Stimulated activated CD4-positive, alpha-beta T cell treated with anti-CD3 and anti-CD28 coated beads, Interleukin-4, amount 100 ng/mL, for 4 hours (primary cell): ENCODE data around the gene DCBLD2.

ENCODE experiments used
- DNase-seq, 2 experiments: peaks; one replicate each; pipeline ENCODE4 v3.0.0-alpha.2; 2020

DCBLD2 gene

DNA sequence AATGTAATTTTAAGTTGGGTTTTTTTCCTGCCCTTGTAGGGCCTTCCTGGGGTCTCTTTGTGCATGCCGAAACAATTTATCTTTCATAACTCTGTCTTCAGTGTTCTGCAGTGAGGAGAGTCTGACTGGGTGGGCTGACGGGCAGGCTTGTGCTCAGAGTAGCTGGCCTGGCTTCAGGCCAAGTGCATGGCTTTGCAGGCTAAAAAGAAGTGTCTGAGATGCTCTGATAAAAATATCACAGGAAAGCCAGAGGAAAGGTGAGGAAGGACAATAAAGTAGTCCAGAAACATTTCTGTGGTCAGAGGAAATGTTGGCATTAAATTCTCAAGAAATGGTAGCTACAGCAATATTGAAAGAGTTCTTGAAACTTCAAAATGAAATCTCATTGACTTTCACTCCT is 112.8 kb downstream of the DCBLD2 start:
- DNase-seq: no peak

DNA sequence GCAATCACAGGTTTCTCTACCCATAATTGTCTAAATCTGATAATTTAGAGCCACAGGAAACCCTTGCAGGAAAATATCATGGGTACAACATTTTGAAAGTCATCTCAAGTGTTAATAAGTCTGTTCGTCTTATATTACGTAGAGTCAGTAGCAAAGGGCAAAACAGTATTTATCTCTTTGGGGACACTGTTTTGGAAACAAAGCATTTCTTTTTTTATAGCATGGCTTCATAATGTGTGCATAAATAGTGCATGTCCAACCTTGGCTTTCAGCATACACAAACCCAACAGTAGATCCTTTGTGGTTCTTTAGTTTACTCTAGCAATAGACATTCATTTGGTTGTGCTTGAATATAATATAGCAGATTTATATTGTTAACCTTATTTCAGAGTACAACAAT is 114.3 kb downstream of the DCBLD2 start:
- DNase-seq: no peak

DNA sequence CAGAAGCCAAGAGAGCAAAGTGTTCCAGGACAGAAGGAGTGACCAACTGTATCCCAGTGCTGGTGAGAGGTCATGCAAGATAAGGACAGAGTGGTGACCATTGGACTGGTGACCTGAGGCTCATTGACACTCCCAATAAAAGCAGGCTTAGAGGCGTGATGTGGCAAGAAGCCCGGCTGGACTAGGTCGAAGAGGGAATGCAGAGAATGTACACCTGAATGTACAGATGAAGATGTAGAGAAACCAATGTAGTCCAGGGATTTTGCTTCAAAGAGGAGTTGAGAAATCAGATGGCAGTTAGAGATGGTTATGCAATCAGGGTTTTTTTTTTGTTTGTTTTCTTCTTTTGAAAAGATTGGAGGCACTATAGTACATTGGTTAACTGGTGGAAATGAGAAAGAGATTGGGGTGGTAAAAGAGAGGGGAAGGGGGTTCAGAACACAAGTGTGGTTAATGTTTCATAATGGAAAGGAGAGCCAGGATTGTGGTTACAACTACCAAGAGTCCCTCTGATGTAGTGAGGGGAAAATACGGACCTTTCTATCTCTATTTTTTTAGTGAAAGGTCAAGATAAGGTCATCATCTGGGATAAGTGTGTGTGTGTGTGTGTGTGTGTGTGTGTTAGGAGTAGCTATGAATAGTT is 115.0 kb downstream of the DCBLD2 start:
- DNase-seq: no peak

DNA sequence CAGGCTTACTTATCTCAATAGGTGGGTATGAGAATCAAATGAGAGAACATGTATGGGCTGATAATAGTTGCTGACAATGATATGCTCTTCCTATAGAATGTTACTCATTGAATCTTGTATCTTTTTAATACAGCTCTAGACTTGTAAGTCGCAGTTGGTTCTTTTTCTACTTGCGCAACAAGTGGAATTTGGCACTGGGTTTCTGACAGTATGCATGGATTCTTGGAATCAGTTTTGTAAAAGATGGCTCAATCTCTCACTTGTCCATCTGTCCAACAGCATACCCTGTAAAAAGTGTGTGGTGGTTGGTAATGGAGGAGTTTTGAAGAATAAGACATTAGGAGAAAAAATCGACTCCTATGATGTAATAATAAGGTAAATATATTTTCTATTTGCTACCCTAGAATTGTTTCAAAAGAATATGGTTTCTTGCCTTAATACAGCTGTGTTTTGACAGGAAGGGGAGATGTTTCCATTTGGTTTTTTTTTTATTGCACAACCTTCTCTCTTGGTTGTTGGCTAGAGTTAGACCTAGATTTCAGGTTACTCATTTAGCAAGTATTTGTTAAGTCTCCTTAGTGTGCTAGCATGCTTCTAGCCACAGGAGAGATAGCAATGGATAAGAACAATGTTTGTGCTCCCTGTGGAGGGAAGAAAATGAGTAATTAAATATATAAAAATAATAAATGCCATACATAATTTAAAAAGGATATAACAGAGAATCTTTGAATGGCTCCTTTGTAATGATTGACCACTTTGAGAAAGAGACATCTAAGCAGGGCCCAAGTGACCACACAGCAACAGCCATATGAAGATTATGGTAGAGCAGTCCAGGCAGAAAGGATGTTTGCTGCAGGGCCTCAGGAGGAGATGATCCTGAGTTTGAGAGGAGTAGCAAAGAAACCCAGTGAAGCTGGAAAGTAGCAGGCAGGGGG is 116.6 kb downstream of the DCBLD2 start:
- no peak for DNase-seq

DNA sequence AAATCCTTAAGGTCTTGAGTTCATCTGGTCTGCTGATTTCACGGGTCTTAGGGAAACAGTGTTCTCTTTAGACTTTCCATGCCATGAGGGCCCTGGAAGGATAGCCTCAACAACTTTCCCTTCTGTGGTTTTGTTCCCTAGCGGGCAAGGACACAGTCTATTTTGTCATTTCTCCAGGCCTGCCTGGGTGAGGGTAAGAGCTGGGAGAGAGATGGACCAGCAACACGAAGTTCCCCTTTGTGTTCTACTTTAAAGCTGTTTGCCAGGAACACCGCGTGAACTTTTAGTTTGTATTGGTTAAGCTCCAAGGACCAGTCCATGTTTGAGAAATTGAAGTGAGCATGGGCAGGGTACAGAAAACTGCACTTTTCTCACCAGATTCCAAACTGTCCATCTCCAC is 117.5 kb downstream of the DCBLD2 start:
- no peak for DNase-seq

DNA sequence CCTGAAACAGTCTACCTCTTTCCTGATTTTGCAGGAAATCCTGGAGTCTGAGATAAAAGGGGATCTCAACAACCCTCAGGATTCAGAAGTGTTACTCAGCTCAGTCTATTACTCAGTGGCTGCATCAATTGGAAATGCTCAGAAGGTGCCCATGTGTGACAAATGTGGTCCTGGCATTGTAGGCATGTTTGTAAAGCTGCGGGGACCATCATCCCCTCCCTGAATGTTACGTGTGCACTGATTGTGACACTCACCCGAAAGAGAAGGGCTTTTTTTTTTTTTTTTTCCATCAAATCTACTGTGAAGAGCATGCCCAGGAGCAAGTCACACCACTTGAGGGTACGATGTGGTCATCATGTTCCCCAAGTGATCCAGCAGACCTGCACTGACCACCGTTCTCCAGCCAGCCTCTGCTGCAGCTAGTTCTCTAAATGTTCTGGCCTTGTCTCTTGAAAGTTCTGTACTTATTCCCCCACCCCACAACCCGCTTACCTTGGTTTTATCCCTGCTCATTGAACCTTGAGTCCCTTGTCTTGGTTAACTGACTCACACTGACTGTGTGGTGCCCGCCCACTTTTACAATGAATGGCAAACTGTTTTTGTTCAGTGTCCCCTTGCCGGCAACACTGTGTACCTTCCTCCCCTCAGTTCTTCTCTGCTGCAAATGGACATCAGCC is 118.5 kb downstream of the DCBLD2 start:
- DNase-seq: no peak

DNA sequence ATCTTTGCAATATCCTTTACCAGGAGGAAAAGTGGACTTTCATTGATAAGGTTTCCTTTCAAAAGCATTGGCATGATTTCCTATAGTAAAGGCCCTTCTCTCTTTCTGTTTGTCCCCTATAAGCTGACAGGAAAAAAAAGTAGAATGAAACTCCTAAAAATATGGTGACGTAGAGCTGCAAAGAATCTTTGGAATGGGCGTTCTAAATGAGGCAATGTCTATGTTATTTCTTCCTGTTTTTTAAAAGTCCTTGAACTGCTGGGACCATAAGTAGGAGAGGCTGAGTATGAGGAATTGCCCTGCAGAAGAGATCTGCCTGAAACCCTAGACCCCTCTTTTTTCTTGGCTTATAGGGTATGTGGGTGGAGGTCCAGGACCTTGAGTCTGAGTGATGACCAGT is 121.2 kb downstream of the DCBLD2 start:
- DNase-seq: no peak

DNA sequence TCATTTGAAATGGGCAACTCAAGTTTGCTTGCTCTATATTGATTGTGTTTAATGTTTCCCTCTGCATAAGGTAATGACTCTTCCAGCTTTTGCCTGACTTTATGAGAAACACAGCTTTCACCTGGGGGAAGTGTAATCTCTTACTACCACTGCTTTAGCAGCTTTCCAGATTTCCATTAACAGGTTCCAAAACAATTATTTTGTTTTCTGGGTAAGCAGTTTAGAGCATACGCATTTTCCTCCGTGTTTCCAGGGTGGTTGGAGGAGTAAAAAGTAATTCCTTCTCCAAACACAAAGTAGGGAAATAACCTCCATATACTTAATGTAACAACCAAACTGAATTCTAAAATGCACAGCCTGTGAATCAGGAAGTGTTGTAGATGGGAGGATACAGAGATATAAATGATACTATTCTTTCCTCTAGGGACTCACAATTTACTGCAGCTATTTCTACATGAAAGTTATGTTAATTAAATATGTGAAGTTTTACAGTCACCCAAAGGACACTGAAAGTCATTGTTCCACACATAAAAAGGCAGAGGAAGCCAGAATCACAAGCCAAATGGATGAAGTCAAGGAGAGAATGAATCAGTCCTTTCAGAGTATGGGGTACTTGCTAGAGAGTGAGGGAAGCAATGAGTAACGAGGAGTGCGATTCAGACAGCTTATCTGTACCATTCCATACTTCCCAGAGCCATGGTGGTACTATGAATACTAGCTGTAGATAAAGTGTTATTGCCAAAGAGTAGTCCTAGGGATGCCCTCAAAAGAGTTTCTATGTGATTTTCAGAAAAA is 121.8 kb downstream of the DCBLD2 start:
- no peak for DNase-seq

DNA sequence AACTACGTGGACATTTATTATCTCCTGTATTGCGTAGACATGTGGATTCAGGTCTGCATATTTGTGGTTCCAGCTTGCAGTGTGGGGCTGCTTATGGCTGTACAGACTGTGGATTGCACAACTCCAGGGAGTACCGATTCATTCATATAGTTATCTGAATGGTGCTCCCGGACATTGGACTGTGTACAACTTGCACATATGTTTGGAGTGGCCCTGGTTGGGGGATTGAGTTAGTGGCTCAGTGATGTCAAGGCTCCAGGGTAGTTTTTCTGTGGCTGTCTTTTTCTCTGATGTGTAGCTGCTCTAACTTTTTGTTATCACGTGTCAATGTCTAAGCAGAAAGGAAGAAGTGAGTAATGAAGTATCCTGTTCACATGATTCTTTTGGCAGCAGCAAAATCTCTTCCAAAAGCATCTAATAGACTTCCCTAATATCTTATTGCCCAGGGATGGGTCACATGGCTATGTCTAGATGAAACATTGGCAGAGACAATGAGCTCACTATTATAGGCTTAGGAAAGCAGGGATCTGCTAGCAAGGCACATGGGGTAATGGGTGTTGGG is 122.6 kb downstream of the DCBLD2 start:
- DNase-seq: no peak

DNA sequence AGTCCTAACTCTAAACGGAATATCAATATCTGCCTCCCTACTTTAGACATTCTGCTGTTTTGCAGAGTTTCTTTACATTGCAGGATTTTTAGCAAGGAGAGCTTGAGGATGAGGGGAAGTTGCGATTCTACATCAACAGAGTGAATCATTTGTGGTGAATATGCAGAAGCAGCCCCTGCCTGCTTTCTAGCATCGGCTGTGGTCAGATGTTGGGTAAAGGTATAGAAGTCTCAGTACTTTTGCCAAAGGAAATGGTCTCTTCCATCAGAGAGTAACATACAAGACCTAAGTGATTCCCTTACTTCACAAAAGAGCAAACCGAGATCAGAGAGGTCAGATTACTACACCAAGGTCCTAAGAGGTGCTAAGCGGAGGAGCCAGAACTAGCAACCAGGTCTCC is 123.1 kb downstream of the DCBLD2 start:
- no peak for DNase-seq

DNA sequence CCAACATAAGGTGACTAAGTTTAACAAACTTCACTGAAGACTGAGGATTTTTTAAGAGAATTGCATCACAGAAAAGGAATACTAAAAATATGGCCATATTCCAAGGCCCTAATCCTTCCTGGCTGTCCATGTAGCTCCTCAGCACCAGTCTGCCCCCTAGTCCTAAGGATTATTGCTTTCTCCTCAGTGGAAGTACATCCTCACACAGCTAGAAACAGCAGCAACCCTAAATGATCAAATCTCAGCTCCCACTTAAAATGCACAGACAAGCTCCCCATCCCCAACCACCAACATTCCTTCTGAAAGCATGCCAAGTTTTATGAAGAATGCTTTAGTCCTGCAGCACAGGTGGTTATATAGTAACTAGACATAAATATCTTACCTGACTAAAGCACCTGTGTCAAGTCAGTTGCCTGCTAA is 123.7 kb downstream of the DCBLD2 start:
- no peak for DNase-seq

DNA sequence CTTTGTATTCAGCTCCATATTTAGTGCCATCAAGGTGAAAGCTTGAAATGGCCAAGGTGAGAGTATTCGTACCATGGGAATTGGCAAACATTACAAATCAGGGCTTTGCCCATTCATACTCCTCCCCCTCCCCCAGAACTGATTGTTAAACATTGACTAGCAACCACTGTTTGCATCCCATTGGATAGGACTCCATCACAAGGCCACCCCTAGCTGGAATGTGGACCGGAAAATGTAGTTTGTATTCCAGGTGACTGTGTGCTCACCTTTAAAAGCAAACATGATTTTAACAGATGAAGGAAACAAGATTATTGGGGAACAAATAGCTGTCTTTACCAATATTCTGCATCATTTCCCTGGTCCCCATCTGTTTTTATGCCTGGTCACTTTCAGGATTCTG is 124.2 kb downstream of the DCBLD2 start:
- no peak for DNase-seq

DNA sequence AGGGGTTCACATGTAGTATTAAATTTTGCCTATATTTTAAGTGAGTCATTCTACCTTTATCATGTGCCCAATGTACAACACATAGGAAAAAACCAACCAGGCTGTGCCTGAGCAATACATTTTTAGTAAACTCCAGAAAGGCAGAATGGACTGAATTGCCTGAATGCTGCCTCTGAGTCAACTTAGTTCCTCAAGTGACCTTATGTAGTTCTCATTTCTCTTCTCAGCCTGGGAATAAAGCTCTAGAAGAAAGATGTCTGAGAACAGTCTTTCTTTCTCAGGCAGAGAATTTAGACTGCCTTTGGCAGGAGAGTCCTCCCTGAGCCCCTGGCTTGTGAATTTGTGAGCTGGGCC is 125.4 kb downstream of the DCBLD2 start:
- DNase-seq: no peak

DNA sequence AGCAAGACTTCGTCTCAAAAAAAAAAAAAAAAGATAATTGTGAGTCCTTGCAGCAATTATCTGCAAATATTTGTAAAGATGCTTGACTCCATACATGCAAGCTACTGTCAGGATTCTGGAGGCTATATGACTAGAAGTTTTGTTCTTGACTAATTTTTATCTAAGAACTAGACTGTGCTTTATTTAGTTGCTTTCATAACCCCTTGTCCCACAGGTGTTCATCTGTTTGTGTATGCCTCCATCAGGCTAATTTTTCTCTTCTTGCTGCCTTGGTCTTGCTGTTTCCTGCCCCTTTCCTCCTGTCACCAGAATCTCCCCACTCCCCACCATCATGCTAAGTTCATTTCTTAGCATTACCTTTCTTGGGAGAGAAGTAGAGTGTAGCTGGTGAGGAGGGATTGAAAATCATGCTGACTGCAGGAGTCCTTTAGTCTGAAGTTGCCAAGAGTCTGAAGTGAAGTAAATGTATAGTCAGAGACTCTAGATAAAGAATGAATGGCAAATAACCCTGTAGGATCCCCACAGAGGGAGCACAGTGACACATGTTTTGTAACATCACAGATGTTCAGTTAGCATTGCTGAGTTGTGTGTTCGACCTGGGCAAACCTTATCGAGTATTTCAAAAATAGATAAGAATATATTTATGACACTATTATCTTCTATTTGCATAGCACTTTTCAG is 125.9 kb downstream of the DCBLD2 start:
- DNase-seq: no peak

DNA sequence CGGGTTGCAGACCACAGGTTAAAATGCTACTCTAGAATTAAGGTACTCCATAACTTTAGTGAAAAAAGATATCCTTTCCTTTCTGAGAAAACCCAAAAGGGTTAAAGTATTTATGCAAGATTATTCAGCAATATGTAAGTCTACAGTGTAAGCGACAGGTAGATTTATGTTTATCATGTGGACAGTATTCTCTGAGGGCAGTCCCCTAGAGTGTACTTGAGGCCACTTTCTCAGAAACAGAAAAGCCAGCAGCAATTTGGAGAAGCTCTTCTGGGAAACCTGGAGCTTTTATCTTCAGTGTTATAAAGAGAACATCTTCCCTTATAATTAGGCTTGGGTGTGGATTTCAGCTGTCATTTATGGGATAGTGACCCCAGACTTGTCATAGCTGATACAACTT is 129.5 kb downstream of the DCBLD2 start:
- no peak for DNase-seq

DNA sequence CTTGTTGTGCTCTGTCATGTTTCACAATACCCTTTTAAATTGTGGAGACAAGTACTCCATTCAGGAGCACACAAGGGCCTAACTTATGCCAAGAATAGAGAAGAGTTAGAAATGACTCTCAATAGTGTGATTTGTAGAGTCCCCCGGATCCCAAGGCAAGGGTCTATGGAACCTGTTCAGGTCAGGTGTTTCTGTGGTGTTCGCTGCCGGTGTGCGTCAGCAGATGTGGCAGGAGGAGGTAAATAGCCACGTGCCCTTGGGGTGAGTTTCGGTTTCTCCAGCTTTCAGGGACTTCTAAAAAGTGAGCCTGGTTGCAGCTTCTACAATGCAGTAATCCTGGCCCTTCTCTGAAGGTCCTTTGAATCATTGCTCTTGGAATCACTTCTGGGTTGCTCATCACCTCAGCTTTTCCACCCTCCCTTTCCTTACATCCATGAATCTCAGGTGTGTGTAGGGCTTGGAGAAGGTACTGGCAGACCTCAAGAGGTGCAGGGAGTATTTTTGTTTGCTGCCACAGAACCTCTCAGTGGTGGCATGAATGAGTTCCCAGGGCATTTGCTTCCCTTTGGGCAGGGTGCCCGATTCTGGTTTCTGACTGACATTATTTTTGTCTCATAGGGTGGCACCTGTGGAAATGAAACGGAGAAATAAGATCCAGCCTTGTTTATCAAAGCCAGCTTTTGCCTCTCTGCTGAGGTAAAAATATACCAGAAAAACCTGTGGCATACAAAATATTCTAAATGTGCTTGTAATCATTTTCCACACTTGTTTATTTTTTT is 131.0 kb downstream of the DCBLD2 start:
- no peak for DNase-seq

DNA sequence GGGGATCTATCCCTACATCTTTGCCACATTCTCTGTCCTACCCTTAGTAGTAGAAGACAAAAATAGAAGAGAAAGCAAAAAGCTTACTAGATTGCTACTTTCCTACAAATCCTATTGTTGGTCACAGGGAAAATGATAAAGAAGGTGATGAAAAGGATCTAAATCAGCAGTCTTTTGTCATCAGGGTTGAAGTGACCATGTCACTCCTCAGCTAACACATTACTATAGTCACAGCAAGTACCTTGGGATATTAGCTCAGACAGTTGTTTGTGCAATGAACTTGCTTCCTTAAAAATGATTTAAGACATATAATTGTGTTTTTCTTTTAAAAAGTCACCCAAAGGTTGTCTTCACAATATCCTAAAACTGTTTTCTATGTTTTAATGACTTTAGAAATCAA is 132.0 kb downstream of the DCBLD2 start:
- DNase-seq: no peak

DNA sequence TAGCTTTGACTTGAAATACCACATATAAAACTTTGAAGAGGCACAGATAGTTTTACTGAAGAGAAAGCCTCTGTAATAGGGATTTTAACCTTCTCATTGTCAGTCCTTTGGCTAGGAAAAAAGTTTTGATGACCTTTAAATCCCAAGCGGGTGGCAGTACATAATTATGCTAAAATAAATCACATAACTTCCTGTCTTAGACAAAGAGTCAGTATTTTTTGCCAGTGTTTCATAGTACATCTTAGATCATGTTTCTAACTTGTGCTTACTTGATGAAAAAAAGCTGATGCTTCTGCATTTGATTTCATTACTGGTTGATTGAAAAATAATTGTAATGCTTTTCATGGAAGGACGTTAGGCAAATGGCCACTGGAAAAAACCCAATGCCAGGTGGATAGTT is 132.5 kb downstream of the DCBLD2 start:
- no peak for DNase-seq

DNA sequence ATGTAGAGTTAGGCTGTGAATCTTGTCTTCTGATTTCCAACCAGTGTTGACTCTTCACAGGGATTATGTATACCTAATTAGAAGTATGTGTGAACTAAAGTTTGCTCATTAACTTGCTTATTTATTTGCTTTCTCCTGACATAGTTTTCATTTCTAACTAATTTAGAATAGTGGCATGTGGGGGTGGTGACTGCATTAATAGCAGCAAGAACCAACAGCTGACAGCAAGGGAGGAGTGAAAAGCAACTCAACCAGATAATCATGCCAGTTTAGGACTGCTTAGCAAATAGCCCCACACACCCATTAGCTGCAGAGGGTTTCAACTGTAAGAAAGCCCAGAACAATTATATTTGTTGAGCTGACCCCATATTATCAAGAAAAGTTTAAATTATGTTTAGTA is 134.6 kb downstream of the DCBLD2 start:
- DNase-seq: no peak

DNA sequence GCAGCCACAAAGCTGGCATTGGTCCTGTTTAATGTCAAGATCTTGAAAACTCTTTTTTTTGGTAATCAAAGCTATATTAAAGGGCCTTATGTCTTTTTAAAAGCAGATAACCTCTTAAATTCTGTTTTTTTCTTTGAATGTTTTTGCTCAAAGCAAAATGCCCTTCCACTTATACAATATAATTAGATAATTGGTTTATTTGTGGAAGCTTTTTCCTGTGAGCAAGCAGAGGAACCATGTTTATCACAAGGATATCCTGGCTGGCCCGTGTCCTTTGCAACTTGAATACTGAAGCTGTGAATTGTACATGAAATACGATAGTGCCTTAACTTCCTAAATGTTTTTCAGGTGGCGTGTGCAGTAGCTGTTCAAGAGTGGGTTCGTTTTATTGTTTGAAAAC is 135.8 kb downstream of the DCBLD2 start:
- DNase-seq: no peak

DNA sequence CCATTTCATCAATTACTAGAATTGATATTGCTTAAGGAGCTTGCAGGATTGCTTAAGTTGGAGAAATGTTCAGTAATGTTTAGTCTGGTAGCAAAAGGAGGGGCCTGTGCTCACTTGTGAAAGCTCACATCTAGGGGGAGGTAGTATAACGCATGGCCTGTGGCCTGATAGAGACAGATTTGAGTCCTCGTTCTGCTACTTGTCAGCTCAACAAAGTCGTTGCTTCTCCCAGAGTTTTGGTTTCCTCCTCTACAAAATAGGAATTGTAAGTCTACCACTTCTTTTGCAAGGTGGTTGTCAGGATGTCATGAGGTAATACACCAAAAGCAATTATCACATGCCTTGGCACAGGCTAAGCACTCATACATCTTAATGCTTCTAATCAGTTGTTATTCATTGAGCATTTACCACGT is 137.0 kb downstream of the DCBLD2 start:
- DNase-seq: no peak
